Activated CD4-positive, alpha-beta T cell treated with anti-CD3 and anti-CD28 coated beads, Interleukin-2, amount 50 U/mL, for 48 hours (primary cell): ENCODE data around the gene PCDHGB2.
"Not testable (repeated sequence)": the region's sequence is repeated elsewhere in the genome, so short reads cannot be mapped to it uniquely, and the experiment has no call there.

Experiments used
- DNase-seq, 2 experiments: peaks; one replicate each; pipeline ENCODE4 v3.0.0-alpha.2; 2020

PCDHGB2 gene

GRCh38 chr5:141387557-141388311, 27.9 kb downstream of the PCDHGB2 start, which contains the start of gene PCDHGB4:
Gene PCDHGB4, plus strand, starts transcription at chr5:141387698. Its CDS starts 187 bp downstream, at chr5:141387885.
- not testable (repeated sequence) for DNase-seq

DNA sequence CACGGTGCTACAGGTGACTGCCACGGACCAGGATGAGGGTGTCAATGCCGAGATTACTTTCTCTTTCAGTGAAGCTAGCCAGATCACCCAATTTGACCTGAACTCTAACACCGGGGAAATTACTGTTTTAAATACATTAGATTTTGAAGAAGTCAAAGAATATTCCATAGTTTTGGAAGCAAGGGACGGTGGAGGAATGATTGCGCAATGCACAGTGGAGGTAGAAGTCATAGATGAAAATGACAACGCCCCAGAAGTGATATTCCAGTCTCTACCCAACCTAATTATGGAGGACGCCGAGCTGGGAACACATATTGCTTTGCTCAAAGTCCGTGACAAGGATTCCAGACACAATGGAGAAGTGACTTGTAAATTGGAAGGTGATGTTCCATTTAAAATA, 28.9 kb downstream of the PCDHGB2 start:
- no peak for DNase-seq

DNA sequence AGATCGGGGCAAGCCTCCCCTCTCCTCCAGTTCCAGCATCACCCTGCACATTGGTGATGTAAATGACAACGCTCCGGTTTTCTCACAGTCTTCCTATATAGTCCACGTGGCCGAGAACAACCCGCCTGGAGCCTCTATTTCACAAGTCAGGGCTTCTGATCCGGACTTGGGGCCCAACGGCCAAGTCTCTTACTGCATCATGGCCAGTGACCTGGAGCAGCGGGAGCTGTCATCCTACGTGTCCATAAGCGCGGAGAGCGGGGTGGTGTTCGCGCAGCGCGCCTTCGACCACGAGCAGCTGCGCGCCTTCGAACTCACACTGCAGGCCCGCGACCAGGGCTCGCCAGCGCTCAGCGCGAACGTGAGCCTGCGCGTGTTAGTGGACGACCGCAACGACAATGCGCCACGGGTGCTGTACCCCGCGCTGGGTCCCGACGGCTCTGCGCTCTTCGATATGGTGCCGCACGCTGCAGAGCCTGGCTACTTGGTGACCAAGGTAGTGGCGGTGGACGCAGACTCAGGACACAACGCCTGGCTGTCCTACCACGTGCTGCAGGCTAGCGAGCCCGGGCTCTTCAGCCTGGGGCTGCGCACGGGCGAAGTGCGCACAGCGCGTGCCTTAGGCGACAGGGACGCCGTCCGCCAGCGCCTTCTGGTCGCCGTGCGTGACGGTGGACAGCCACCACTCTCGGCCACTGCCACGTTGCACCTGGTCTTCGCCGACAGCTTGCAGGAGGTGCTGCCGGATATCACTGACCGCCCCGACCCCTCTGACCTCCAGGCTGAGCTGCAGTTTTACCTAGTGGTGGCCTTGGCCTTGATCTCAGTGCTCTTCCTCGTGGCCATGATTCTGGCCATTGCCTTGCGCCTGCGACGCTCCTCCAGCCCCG, 29.6 kb downstream of the PCDHGB2 start:
- no peak for DNase-seq

GRCh38 chr5:141392429-141393198, 32.8 kb downstream of the PCDHGB2 start, which contains the start of gene PCDHGA8:
Gene PCDHGA8, plus strand, starts transcription at chr5:141392633. Its CDS starts 181 bp downstream, at chr5:141392814.
- no peak for DNase-seq

GRCh38 chr5:141393267-141393666, 33.5 kb downstream of the PCDHGB2 start:
- no peak for DNase-seq

DNA sequence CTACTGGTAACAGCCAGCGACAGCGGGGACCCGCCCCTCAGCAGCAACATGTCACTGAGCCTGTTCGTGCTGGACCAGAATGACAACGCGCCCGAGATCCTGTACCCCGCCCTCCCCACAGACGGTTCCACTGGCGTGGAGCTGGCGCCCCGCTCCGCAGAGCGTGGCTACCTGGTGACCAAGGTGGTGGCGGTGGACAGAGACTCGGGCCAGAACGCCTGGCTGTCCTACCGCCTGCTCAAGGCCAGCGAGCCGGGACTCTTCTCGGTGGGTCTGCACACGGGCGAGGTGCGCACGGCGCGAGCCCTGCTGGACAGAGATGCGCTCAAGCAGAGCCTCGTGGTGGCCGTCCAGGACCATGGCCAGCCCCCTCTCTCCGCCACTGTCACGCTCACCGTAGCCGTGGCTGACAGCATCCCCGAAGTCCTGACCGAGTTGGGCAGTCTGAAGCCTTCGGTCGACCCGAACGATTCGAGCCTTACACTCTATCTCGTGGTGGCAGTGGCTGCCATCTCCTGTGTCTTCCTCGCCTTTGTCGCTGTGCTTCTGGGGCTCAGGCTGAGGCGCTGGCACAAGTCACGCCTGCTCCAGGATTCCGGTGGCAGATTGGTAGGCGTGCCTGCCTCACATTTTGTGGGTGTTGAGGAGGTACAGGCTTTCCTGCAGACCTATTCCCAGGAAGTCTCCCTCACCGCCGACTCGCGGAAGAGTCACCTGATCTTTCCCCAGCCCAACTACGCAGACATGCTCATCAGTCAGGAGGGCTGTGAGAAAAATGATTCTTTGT, 34.8 kb downstream of the PCDHGB2 start:
- DNase-seq: not testable (repeated sequence)

- DNase-seq: peak in 1 of 2 experiments; percentile 36
These were observed 38.2 kb downstream of the PCDHGB2 start, which contains the start of gene PCDHGB5 for GRCh38 chr5:141397756-141398551. Gene PCDHGB5, plus strand, starts transcription at chr5:141397947. Its CDS starts 181 bp downstream, at chr5:141398128.

DNA sequence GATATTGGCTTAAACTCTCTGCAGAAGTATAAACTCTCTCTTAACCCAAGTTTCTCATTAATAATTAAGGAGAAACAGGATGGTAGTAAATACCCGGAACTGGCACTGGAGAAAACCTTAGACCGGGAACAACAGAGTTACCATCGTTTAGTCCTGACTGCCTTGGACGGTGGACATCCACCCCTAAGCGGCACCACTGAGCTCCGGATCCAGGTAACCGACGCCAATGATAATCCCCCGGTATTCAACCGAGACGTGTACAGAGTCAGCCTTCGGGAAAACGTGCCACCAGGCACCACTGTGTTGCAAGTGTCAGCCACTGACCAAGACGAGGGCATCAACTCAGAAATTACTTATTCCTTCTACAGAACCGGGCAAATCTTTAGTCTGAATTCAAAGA, 38.8 kb downstream of the PCDHGB2 start:
- no peak for DNase-seq

GRCh38 chr5:141399555-141400258, 39.9 kb downstream of the PCDHGB2 start:
- no peak for DNase-seq

DNA sequence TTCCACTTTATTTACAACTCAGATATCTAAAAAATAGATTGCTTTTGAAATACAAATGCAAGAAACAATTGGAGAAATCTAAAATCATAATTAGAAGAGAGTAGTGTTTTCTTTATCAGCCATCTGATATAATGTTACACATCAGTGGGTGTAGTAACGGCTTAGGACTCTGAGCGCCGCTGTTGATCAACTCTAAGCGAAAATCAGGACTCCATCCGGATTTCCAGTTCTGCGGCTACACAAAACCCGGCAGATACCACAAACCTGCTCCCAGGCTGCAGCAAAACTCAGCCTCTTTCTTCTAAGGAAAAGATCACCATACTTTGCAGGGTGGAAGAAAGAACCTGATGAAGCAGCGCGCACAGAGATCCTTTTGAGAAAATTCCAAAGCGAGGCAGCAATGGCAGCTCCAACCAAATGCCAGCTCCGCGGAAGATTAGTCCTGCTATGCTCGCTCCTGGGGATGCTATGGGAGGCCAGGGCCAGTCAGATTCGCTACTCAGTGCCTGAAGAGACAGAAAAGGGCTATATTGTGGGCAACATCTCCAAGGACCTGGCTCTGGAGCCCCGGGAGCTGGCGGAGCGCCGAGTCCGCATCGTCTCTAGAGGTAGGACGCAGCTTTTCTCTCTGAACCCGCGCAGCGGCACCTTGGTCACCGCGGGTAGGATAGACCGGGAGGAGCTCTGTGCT, 42.9 kb downstream of the PCDHGB2 start, which contains the start of gene PCDHGA9:
PCDHGA9 (plus strand) TSS at position 226 of the 691 bp plus-strand sequence; CDS start at position 401, 175 bp downstream.
- DNase-seq: no peak

- no peak for DNase-seq
These were observed 43.6 kb downstream of the PCDHGB2 start for GRCh38 chr5:141403387-141403786.

GRCh38 chr5:141407790-141408505, 48.2 kb downstream of the PCDHGB2 start, which contains the start of gene PCDHGB6:
Gene PCDHGB6, plus strand, starts transcription at chr5:141408021. Its CDS starts 182 bp downstream, at chr5:141408203.
- peak; percentile 44 to 53 for DNase-seq

DNA sequence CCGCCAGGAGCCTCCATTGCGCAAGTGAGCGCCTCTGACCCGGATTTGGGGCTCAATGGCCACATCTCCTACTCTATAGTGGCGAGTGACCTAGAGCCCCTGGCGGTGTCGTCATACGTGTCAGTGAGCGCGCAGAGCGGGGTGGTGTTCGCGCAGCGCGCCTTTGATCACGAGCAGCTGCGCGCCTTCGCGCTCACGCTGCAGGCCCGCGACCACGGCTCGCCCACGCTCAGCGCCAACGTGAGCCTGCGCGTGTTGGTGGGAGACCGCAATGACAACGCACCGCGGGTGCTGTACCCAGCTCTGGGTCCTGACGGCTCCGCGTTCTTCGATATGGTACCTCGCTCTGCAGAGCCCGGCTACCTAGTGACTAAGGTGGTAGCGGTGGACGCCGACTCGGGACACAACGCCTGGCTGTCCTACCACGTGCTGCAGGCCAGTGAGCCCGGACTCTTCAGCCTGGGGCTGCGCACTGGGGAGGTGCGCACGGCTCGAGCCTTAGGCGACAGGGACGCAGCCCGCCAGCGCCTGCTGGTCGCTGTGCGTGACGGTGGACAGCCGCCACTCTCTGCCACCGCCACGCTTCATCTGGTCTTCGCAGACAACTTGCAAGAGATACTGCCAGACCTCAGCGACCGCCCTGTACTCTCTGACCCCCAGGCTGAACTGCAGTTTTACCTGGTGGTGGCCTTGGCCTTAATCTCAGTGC, 50.0 kb downstream of the PCDHGB2 start:
- DNase-seq: no peak

DNA sequence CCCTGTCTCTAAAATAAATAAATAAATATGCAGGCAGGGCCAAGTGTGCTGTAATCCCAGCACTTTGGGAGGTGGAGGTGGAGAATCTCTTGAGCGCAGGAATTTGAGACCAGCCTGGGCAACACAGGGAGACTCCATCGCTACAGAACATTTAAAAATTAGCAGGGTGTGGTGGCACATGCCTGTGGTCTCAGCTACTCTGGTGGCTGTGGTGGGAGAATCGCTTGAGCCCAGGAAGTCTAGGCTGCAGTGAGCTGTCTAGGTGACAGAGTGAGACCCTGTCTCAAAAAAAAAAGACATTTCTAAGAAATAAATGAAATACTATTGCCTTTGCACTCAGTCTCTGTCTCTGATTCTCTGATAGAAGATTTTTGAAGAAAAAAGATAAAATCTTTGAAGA, 51.8 kb downstream of the PCDHGB2 start:
- no peak for DNase-seq
